ENCODE data around the gene CFAP74. TPM values are rescaled to one million over a fixed set of nuclear protein-coding genes. Genes with fewer than 3 reads are reported as not detected.

Gene CFAP74
- total and polyA plus RNA-seq, 9 of the 15 experiments (the other 6 are each of a cell fraction or from before 2014, with no cell fraction given): 0.03 to 0.15 (median 0.05) TPM; not detected in 6

DNA sequence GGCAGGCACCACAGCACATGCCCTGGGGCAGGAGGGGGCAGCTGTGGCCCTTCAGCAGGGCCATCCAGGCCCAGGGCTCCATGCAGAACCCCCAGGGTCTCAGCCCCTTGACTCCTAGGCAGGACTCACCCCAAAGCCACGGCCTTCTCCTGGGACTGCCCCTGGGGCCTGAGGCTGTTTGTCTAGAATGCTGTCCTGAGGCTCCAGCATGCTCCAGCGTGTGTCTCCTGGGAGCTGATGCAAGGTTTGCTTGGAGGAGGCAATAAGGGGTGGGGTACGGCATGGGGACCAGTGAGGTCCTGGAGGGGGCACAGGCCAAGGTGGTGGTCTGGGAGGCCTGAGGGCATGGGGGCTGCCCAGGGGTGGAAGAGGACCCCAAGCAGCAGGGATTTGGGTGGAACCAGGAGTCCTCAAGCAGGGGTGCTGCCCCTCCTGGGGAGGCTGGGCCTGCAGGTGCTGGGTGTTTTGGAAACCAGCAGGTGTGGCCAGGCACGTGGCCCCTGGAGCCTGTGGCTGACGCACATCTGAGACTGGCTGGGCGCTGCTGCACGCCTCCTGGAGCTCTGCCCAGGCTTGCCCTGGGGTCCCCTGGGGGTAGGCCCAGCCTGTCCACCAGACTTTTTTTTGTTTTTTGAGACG, 96.4 kb downstream of the CFAP74 start:
- no peak overlapping the region for H3K4me2 ChIP-seq (ENCODE audit: insufficient read depth, low read length)
- 72% methylated on average over 7 of the region's 8 CpGs for WGBS (ENCODE audit: insufficient coverage, low coverage, missing lambda C conversion rate)
- no peaks in the 10 kb centered on the region for H3K27me3 ChIP-seq (ENCODE audit: control insufficient read depth in 2 of 2, insufficient read depth in 2 of 2, low read length in 2 of 2)
- 0 out of 2 replicates have a peak, but pooled peaks cover 2% of the 10 kb centered on the region for H3K9me3 ChIP-seq (replicated peaks; ENCODE audit: control insufficient read depth, insufficient read depth, low read depth, low read length)
- ATAC-seq: peak; percentile 32
- no peak overlapping the region; the same call in 2 of the 3 replicates for H3K27ac ChIP-seq (ENCODE audit: extremely low read depth, low read depth, low read length)
- peak overlapping the region; percentile 4 to 72; a peak in 3 of 4 replicates for H3K9ac ChIP-seq (ENCODE audit: insufficient read depth in 1 of 2, low read depth in 2 of 2, low read length in 2 of 2)
- in situ Hi-C loops (cut with MboI): loop anchor here (5.0 kb wide), 1 partner anchor 120 kb away; no protein-coding TSS in a partner anchor
- intact Hi-C loops (cut with micrococcal nuclease): loop anchor here (2.0 to 5.0 kb wide), 3 partner anchors 48 to 395 kb away; partner anchors contain the start of gene ATAD3A
- CTCF ChIA-PET (ENCODE audit: low intra/inter-chr PET ratio): interaction anchor here (0.7 to 2.1 kb wide), 2 partner anchors 101 to 118 kb away, joined by 3 to 6 read pairs; no protein-coding TSS in a partner anchor
- no peak for DNase-seq (ENCODE audit: extremely low read depth in 1 of 4, low spot score in 3 of 4)
- H3K4me1 ChIP-seq (replicated peaks in 1 of 2; ENCODE audit: control insufficient read depth in 2 of 2, insufficient read depth in 2 of 2, low read length in 2 of 2): peaks cover 12 to 50% of the 10 kb centered on the region in 2 experiments; a peak in 4 of 5 replicates
- FAIRE-seq: no peak
- H2AFZ ChIP-seq (ENCODE audit: low read depth, low read length): no peak overlapping the region
- no TSS peak for BruUV-seq (replicated peaks)
- H3K4me3 ChIP-seq: no peak overlapping the region
- no peaks in the 10 kb centered on the region for H3K9me1 ChIP-seq (ENCODE audit: control insufficient read depth, insufficient read depth, low read length)
- peaks cover 7% of the 10 kb centered on the region; the same call in 2 of the 3 replicates for H3K79me2 ChIP-seq (ENCODE audit: control insufficient read depth, insufficient read depth, low read length)
- H3K36me3 ChIP-seq (ENCODE audit: control insufficient read depth, insufficient read depth, low read length): no peaks in the 10 kb centered on the region
- H4K20me1 ChIP-seq (replicated peaks; ENCODE audit: control insufficient read depth, insufficient read depth, low read length): no peaks in the 10 kb centered on the region
- POLR2A ChIA-PET: interaction anchor here (0.6 to 1.6 kb wide), 6 partner anchors 9 to 109 kb away, joined by 3 to 5 read pairs (median 3); no protein-coding TSS in a partner anchor
- TF ChIP-seq FOXJ2 (tag; IDR thresholded peaks at IDR 0.05) (no peak; the same call in 1 of the 2 replicates), ZNF561 (CRISPR knock-in tag; conservative IDR thresholded peaks at IDR 0.05) (no peak), TSHZ1 (CRISPR knock-in tag; IDR thresholded peaks at IDR 0.05) (no peak), RFX1 (IDR thresholded peaks at IDR 0.05) (no peak), MLX (CRISPR knock-in tag; conservative IDR thresholded peaks at IDR 0.05) (no peak), SNRNP70 (optimal IDR thresholded peaks at IDR 0.05; ENCODE audit: low read depth, low read length) (no peak), ZNF143 (CRISPR knock-in tag; IDR thresholded peaks at IDR 0.05) (0 out of 2 replicates have a peak, but pooled peaks have one; percentile 54), CREB1 (IDR thresholded peaks at IDR 0.05) (no peak), CREB1 (CRISPR knock-in tag; IDR thresholded peaks at IDR 0.05) (no peak), ZNF140 (CRISPR knock-in tag; IDR thresholded peaks at IDR 0.05) (no peak), NR2C2 (CRISPR knock-in tag; IDR thresholded peaks at IDR 0.05) (no peak), NR2C2 (tag; IDR thresholded peaks at IDR 0.05) (no peak), ZNF263 (CRISPR knock-in tag; IDR thresholded peaks at IDR 0.05; ENCODE audit: borderline replicate concordance) (no peak)
- TF ChIP-seq, protein P1, sequence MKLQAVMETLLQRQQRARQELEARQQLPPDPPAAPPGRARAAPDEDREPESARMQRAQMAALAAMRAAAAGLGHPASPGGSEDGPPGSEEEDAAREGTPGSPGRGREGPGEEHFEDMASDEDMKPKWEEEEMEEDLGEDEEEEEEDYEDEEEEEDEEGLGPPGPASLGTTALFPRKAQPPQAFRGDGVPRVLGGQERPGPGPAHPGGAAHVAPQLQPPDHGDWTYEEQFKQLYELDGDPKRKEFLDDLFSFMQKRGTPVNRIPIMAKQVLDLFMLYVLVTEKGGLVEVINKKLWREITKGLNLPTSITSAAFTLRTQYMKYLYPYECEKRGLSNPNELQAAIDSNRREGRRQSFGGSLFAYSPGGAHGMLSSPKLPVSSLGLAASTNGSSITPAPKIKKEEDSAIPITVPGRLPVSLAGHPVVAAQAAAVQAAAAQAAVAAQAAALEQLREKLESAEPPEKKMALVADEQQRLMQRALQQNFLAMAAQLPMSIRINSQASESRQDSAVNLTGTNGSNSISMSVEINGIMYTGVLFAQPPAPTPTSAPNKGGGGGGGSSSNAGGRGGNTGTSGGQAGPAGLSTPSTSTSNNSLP (IDR thresholded peaks at IDR 0.05; ENCODE audit: borderline replicate concordance, low read depth, low read length): no peak
